RKO (cell line): ENCODE data around the gene PCBP1.
"Not testable (repeated sequence)": the region's sequence is repeated elsewhere in the genome, so short reads cannot be mapped to it uniquely, and the experiment has no call there.

ENCODE experiments used
- DNase-seq: peaks from one replicate; pipeline ENCODE4 v3.0.0-alpha.2; 2016; ENCODE audit warnings: low spot score

Gene PCBP1

DNA sequence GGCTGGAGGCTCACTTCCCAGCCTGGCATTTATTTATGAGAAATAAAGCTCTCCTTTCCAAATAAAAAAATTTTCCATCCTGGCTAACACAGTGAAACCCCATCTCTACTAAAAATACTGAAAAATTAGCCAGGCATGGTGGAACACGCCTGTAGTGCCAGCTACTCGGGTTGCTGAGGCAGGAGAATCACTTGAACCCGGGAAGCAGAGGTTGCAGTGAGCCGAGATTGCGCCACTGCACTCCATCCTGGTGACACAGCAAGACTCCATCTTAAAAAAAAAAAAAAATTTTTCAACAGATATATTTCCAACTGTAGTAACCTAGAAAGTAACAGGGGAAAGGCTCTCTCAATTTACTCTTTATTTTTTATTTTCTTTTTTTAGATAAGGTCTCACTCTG lies 6.1 kb upstream of the PCBP1 start:
- DNase-seq: no peak

DNA sequence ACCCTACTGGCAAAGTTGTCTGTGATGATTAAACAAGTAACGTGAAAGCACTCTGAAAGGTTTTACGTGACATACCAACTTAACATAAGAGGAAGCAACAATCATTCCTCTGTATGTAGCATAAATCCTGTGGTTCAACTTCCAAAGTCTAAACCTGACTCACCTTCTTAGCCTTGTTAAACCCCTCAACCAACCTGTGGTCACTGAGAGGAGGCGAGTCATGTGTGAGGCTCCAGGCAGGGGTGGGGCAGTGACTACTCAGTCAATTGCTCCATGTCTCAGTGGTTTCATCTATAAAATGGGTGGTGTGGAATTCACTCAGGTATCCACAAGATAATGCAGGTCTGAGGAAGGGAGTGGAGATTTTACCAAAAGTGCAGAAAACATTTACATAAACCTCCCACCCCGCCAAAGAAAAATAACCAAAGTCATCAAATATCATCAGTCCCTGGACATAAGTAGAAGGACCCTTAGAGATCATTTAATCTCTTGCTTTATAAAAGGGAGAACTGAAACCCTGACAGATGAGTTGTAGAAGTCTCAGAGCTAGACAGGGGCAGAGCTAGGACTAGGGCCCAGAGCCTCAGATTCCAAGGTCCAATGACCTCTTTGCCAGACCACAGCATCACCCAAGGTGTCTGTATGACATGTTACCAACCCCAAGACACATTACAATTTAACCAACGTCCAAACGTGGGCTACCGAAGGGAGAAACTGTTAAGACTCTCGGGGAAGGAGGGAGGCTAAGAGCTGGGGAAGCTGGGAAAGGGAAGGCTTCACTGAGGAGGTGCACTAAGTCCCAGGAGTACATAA lies 3.7 kb upstream of the PCBP1 start:
- DNase-seq: peak; percentile 88

DNA sequence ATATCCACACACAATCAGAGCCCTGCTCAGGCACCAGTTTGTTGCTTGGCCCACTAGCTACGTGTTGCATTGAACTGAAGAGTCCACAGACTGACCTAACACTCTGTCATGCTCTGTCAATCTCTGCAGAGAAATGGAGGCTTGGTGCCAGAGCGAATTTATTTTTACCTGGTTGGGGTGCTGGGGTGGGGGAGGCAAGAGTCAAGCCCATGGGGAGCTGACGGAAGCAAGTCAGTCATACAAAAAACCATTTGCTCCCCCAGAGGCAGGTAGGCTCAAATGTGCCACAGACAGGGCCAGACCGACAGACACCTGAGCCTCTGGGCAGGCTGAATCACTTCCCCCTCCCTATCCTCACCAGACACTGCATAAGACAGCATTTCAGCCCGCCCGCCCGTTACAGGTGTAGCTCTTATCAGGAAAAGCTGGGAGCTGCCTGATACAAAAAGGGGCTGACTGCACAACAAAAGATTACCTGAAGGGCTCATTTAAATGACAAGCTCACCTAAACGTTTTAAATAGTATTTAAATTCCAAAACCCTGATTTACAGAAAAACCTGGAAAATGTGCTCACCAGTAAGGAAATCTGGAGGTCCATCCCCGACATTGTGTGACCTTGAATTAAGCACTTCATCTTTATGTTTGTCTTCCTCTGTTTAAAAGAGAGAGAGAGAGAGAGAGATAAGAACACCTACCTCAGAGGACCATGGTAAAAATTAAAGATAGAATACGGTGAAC lies 2.1 kb upstream of the PCBP1 start:
- DNase-seq: no peak

DNA sequence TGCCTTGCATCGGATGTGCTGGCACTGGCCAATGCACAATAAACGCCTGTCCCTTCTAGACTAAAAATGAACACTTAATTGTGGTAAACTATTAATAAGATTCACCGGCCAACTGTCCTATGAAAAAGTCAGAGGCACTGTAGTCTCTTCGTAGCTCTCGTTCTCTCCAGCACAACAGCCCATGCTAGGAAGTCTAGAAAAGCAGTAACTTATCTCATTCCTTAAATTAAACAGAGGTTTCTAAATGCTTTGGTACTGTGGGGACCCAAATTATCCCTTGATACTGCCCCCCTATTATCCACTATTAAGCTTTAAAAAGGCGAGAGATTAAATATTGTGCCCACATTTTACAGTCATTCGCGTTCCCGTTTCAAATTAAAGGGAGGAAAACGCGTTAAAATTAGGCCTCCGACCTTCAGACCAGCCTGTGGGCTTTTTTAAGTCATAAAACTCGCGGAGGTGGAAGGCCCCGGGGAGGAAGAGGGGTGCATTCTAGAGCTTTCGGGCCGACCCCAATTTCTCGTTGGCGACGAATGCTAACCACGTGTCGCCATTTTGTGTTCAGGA lies 1.5 kb upstream of the PCBP1 start:
- peak; percentile 36 for DNase-seq

DNA sequence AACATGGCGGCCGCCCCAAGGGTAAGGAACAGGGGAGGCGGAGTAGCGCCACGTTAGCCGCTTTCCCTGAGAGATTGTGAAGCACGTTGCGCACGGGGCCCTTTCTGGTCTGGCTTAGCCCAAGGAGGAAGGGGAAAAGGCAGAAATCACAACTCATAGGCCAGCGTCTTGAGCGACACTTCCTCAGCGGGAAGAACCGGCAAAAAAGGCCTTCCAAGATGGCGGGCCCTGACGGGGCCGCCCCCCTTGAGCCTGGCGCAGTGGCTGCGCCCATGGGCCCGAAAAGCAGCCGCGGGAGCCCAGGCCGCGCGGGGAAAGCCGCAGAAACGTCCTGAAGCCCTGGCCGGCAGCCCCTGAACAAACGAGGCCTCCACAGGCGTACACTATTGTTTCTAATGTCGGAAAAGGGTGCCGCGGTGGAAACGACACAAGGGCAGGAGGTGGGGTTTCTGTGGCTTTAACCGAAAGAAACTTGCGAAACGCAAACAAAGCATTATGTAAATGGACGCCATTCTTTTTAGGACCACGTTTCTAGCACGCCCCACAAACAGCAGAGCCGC lies 919 bp upstream of the PCBP1 start:
- DNase-seq: peak; percentile 67

DNA sequence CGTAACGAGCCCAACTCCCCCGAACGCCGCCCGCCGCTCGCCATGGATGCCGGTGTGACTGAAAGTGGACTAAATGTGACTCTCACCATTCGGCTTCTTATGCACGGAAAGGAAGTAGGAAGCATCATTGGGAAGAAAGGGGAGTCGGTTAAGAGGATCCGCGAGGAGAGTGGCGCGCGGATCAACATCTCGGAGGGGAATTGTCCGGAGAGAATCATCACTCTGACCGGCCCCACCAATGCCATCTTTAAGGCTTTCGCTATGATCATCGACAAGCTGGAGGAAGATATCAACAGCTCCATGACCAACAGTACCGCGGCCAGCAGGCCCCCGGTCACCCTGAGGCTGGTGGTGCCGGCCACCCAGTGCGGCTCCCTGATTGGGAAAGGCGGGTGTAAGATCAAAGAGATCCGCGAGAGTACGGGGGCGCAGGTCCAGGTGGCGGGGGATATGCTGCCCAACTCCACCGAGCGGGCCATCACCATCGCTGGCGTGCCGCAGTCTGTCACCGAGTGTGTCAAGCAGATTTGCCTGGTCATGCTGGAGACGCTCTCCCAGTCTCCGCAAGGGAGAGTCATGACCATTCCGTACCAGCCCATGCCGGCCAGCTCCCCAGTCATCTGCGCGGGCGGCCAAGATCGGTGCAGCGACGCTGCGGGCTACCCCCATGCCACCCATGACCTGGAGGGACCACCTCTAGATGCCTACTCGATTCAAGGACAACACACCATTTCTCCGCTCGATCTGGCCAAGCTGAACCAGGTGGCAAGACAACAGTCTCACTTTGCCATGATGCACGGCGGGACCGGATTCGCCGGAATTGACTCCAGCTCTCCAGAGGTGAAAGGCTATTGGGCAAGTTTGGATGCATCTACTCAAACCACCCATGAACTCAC lies 673 bp downstream of the PCBP1 start:
- peak; percentile 78 for DNase-seq

DNA sequence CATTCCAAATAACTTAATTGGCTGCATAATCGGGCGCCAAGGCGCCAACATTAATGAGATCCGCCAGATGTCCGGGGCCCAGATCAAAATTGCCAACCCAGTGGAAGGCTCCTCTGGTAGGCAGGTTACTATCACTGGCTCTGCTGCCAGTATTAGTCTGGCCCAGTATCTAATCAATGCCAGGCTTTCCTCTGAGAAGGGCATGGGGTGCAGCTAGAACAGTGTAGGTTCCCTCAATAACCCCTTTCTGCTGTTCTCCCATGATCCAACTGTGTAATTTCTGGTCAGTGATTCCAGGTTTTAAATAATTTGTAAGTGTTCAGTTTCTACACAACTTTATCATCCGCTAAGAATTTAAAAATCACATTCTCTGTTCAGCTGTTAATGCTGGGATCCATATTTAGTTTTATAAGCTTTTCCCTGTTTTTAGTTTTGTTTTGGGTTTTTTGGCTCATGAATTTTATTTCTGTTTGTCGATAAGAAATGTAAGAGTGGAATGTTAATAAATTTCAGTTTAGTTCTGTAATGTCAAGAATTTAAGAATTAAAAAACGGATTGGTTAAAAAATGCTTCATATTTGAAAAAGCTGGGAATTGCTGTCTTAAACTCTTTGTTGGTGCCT lies 1.4 kb downstream of the PCBP1 start:
- DNase-seq: no peak

DNA sequence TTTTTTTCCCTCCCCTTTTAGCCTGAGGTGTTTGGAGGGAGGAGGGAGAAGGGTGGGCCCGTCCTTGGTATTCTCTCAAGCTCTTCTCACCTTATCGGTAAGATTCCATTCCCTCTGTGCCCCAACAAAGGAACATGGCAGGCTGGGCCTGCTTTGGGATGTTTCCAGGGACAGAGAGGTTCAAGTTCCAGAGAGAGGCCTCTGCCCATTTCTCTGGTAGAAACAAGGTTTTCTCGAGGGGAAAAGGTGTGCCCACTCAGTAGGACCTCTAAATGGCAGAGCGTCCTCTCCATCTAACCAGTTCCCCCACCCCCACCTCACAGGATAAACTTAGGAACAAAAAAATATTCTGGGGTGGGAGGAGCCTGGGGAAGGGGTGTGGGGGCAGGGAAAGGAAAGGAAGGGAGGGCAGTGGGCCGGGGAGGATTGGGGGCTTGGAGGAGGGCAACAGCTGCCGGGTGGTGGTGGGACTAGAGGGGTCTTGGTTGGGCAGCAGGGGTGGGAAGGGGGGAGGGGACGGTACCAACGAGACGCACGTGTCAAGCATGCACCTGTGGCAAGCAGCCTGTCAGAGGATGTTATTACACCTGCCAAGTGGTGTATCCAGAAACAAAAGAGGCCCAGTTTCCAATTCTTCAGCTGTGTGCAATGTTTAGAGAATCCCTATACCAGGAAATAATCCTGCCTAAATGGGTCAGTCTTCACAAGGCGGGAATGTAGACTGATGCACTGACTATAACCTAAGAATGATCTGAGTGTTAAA lies 2.1 kb downstream of the PCBP1 start:
- DNase-seq: no peak

DNA sequence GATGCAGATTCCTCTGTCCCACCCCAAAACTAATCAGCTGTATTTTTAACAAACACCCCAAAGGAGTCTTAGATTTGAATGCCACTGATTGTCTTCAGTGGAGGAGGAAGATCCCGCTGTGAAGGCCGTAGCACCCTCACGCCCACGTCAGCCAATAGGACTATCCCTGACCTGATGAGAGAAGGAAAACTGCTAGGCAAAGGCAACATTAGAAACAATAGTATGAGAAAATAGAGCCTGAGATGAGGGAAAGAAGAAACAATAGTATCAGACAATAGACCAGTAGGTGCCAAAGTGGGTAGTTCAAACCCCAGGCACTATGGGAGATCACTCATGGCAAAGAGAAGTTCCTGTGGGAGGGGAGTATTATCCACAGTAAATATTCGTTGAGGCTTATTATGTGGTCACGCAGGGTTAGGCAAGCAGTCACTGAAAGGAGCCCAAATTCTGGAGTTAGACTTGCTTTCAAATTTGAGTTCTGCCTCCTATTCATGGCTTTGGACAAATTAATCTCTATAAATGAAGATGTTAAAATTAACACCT lies 2.8 kb downstream of the PCBP1 start:
- DNase-seq: no peak

DNA sequence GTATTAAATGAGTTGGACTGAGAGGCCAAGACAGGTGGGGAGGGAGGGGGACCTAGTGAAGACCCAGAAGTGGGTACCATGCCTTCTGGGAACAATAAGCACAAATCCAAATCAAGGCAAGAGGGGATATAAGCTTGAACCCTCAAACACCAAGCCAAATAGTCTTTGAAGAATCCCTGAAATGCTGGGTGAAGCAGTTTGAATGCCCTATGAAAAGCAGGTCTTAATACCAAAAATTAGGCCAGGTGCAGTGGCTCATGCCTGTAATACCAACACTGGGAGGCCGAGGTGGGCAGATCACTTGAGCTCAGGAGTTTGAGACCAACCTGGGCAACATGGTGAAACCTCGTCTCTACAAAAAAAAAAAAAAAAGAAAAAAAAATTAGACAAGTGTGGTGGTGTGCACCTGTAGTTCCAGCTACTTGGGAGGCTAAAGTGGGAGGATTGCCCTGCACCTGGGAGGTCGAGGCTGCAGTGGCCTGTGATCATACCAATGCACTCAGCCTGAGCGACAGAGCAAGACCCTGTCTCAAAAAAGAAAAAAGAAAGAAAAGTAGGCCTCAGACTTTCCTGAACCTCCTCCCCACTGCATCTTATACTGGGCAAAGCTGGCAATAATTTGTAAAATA lies 3.5 kb downstream of the PCBP1 start:
- no peak for DNase-seq

DNA sequence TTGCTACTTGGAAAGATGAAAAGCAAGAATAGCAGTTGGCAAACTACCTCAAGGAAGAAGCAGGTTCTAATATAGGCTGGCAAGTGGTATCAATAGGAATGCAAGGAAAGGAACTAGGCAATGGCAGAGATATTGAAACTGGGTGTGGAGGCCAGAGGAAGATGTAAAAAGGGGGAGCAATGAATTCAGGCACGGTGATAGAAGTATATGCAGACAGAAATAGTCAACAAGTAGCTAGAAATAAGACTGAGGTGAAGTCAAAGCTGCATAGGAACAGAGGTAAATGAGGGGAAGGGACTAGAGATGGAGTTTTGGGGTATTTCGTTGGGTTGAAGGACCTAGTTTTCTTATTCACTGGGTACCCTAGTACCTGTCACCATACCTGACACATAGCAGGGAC lies 4.1 kb downstream of the PCBP1 start:
- DNase-seq: no peak

DNA sequence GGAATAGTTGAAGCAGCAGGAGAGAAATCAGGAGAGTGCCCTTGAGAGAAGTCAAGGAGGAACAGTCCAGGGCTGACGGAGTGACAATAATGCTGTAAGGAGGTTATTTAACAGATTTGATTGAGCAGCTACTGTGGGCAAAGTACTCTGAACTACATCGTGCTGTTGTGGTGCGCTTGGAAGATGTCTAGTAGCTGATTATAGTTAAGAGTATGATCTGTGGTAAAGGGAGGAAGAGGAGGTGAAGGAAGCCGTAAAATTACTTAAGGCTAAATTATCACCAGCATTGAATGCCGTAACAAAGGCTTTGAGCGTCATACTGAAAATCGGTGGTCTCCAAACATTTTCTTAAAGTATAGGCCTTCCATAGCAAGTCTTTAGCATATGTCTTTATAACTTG lies 4.5 kb downstream of the PCBP1 start:
- DNase-seq: no peak

DNA sequence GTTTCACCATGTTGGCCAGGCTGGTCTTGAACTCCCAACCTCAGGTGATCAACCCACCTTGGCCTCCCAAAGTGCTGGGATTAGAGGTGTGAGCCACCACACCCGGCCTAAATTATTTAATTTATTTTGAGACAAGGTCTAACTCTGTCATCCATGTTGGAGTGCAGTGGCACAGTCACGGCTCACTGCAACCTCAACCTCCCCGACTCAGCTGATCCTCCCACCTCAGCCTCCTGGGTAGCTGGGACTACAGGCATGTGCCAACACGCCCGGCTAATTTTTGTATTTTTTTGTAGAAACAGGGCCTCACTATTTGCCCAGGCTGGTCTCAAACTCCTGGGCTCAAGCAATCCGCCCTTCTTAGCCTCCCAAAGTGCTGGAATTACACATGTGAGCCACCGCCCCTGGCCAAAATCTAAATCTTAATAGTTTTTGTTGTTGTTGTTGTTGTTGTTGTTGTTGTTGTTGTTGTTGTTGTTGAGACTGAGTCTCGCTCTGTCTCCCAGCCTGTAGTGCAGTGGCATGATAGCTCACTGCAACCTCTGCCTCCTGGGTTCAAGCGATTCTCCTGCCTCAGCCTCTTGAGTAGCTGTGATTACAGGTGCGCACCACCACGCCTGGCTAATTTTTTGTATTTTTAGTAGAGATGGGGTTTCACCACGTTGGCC lies 5.4 kb downstream of the PCBP1 start:
- DNase-seq: not testable (repeated sequence)

DNA sequence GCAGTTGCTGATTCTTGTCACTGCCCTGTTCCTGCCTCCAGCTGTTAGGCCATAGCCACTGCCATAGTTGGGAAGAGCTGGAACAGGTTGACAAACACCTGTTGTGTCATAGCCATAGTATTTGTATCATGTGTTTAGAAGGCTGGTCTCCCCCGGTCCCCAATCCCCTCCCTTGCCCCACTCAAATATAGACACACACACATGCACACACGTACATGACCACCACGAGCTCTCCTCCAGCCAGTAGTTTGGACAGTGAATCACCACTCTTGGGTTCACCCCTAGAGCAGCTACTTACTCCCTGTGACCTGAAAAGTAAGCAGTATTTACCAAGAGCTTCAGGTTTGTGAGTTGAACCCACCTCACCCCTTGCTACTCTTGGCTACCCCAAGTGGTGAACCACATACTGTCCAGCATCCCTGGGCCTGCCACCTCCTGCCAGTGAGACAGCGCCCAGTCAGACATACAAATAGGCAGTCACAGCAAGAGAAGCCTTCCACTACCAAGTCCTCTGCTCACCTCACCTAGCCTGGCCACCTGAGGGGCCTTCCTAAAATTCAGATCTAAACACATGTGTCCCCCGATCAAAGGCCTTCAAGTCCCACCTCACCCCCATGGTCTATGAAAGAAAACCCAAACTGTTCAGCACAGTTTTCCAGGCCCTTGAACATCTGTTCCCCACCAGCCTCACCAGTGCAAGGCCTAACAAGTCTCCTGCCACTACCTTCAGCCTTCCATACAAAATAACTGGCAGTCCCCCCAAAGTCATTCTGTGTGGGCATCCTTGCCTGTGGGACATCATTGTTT lies 7.1 kb downstream of the PCBP1 start:
- DNase-seq: no peak

DNA sequence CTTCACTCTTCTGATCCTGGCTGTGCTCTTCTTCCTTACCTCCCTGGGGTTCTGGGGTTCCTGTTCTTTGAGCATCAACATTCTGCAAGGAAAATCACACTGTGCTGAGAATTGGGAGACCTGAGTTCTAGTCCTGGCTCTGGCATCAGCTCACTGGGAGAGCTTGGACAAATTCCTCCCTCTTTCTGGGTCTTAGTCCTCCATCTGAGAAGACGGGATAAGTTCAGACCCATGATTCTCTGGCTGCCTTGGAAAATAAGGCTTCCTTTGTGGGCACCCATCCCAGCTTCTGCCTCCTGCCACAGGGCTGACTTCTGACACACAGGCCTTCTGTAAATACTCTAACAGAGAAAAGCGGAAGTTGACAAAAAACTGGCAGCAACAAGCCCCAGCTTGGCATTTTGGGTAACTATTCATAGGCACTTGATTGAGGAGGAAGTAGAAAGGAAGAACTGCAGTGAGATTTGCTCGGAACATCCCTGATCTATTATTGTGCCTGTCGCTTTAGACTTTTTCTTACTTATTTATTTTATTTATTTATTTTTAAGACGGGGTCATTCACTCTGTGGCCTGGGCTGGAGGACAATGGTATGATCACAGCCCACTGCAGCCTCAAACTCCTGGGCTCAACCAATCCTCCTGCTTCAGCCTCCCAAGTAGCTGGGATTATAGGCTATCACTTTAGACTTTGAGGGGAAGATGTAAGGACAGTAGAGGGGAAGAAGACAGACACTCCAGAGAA lies 7.9 kb downstream of the PCBP1 start:
- DNase-seq: no peak

DNA sequence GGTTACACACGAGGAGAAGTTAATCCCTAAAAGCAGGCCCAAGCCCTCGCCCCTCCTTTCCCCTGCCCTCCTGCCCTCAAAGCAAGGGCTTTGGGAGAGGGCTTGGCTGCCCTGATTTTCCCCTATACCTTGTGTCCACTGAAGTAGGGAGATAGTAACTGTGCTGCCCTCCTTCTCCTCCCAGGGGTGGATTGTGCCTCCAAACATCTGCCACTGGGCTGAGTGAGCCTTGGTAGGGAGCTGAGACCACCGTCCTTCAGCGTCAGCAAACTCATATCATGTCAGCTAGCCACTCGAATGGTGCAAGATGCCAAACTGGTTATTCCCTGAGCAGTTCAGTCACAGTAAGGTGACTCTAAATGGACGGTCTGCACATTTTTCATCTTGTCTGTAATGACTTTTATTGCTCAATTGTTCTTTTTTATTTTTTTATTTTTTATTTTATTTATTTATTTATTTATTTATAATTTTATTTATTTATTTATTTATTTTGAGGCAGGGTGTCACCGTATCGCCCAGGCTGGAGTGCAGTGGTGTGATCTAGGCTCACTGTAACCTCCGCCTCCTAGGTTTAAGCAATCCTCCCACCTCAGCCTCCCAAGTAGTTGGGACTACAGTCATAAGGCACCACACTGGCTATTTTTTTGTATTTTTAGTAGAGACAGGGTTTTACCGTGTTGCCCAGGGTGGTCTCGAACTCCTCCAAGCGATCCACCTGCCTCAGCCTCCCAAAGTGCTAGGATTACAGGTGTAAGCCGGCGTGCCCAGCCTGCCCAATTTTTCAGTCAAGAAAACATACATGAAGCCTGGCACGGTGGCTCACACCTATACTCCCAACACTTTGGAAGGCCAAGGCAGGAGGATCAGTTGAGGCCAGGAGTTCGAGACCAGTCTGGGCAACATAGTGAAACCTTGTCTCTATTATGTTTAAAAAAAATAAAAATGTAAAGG lies 8.7 kb downstream of the PCBP1 start:
- DNase-seq: no peak

DNA sequence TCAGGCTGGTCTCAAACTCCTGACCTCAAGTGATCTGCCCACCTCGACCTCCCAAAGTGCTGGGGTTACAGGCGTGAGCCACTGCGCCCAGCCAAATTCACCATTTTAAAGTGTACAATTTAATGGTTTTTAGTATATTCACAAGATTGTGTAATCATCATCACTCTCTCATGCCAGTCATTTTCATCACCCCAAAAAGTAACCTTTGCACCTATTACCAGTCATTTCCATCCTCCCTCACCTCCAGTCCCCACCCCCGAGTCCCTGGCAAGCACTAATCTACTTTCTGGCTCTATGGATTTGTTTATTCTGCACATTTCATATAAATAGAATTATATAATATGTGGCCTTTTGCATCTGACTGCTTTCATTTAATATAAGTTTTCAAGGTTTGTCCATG lies 10.8 kb downstream of the PCBP1 start:
- no peak for DNase-seq
